IMR-90 (cell line): Measurements from ENCODE around the gene MAZ. TPM values are rescaled to one million over a fixed set of nuclear protein-coding genes. Genes with fewer than 3 reads are reported as not detected.

Source experiments
- ATAC-seq: fragments of 200-7000 bp; cut with Tn5 transposase; 2 replicates; pipeline ENCODE4 v1.9.1; 2020; ENCODE audit warnings: low read depth, mild to moderate bottlenecking, moderate library complexity
- BruUV-seq: library from RNA; stranded (reverse); fragments of 400-500 nt; replicated peaks from 2 replicates; lab custom pipeline; 2021; lab: Mats Ljungman, UMichigan
- CTCF ChIA-PET: fragments of 300-600 bp; formaldehyde crosslinking; extraction: SDS; loops from one replicate; lab custom pipeline; 2021; ENCODE audit warnings: antibody characterized with exemption; lab: Yijun Ruan, JAX
- POLR2A ChIA-PET: fragments of 300-600 bp; sonication (Branson Sonifier 250); formaldehyde crosslinking; loops from one replicate; lab custom pipeline; 2022; ENCODE audit warnings: antibody characterized with exemption; ENCODE audit not compliant: unreplicated experiment; lab: Charles Lee
- DNase-seq: peaks from one replicate; pipeline ENCODE4 v3.0.0; 2013
- H2AFZ ChIP-seq: replicated peaks from 2 replicates; pipeline ENCODE3; 2013; ENCODE audit warnings: low read length, mild to moderate bottlenecking; ENCODE audit not compliant: poor library complexity
- H2AK5ac ChIP-seq: 2 replicates; pipeline ENCODE4 v1.6.1; 2013; ENCODE audit warnings: low read depth, low read length, inconsistent platforms
- H2AK9ac ChIP-seq: replicated peaks from 2 replicates; pipeline ENCODE3; 2013; ENCODE audit warnings: mild to moderate bottlenecking, low read depth, low read length, moderate library complexity; ENCODE audit not compliant: poor library complexity
- H2BK120ac ChIP-seq: 2 replicates; pipeline ENCODE4 v1.6.1; 2013; ENCODE audit warnings: low read depth, low read length, inconsistent platforms
- H2BK15ac ChIP-seq: 3 replicates; pipeline ENCODE4 v1.6.1; 2013; ENCODE audit warnings: low read depth, low read length, inconsistent platforms
- H2BK20ac ChIP-seq: 2 replicates; pipeline ENCODE4 v1.6.1; 2013; ENCODE audit warnings: low read depth, mild to moderate bottlenecking, inconsistent platforms, low read length, moderate library complexity
- H2BK5ac ChIP-seq: 2 replicates; pipeline ENCODE4 v1.6.1; 2013; ENCODE audit warnings: mild to moderate bottlenecking, low read depth, low read length, inconsistent platforms; ENCODE audit not compliant: poor library complexity, severe bottlenecking
- H3K14ac ChIP-seq: replicated peaks from 2 replicates; pipeline ENCODE4 v1.6.1; 2013; ENCODE audit warnings: low read depth, low read length, inconsistent platforms
- H3K18ac ChIP-seq: 2 replicates; pipeline ENCODE4 v1.6.1; 2013; ENCODE audit warnings: low read depth, low read length, control low read depth
- H3K23ac ChIP-seq: 2 replicates; pipeline ENCODE4 v1.6.1; 2013; ENCODE audit warnings: low read depth, low read length, inconsistent platforms
- H3K27ac ChIP-seq: 2 replicates; pipeline ENCODE4 v1.5.1; 2013; ENCODE audit warnings: mild to moderate bottlenecking, control low read depth, low read length; ENCODE audit not compliant: insufficient read depth
- H3K27me3 ChIP-seq: 2 replicates; pipeline ENCODE4 v1.6.1; 2013; ENCODE audit warnings: low read length; ENCODE audit not compliant: control insufficient read depth, insufficient read depth
- H3K36me3 ChIP-seq: 2 replicates; pipeline ENCODE4 v1.6.1; 2013; ENCODE audit warnings: low read length, mixed read lengths; ENCODE audit not compliant: control insufficient read depth, insufficient read depth
- H3K4ac ChIP-seq: 2 replicates; pipeline ENCODE4 v1.6.1; 2013; ENCODE audit warnings: low read depth, low read length, inconsistent platforms
- H3K4me1 ChIP-seq: 2 replicates; pipeline ENCODE4 v1.6.1; 2013; ENCODE audit warnings: low read length, mixed read lengths; ENCODE audit not compliant: control insufficient read depth, insufficient read depth
- H3K4me2 ChIP-seq: 2 replicates; pipeline ENCODE4 v1.6.1; 2013; ENCODE audit warnings: low read depth, mild to moderate bottlenecking, control low read depth, low read length, moderate library complexity
- H3K4me3 ChIP-seq: 2 replicates; pipeline ENCODE4 v1.5.1; 2013; ENCODE audit warnings: low read depth, mild to moderate bottlenecking, control low read depth, low read length, moderate library complexity; ENCODE audit not compliant: insufficient read depth
- H3K56ac ChIP-seq: 2 replicates; pipeline ENCODE4 v1.6.1; 2013; ENCODE audit warnings: low read length, inconsistent platforms; ENCODE audit not compliant: insufficient read depth; ENCODE audit errors: extremely low read depth
- H3K79me1 ChIP-seq, 2 experiments: 2 replicates each; pipeline ENCODE4 v1.6.1; 2013; ENCODE audit warnings: low read length in 2 of 2, inconsistent platforms in 1 of 2, low read depth in 1 of 2
- H3K9ac ChIP-seq: 2 replicates; pipeline ENCODE4 v1.6.1; 2013; ENCODE audit warnings: low read depth, low read length, control low read depth
- H3K9me1 ChIP-seq: 2 replicates; pipeline ENCODE4 v1.6.1; 2013; ENCODE audit warnings: low read length, inconsistent platforms; ENCODE audit not compliant: insufficient read depth
- H3K9me3 ChIP-seq: 2 replicates; pipeline ENCODE4 v1.6.1; 2013; ENCODE audit warnings: low read length; ENCODE audit not compliant: control insufficient read depth, insufficient read depth
- H4K20me1 ChIP-seq: 2 replicates; pipeline ENCODE4 v1.6.1; 2013; ENCODE audit warnings: low read length, inconsistent platforms; ENCODE audit not compliant: insufficient read depth
- H4K5ac ChIP-seq: 2 replicates; pipeline ENCODE4 v1.6.1; 2013; ENCODE audit warnings: mild to moderate bottlenecking, low read depth, low read length, control low read depth
- H4K8ac ChIP-seq, 2 experiments: 2 replicates each; pipeline ENCODE4 v1.6.1; 2013; ENCODE audit warnings: low read depth in 2 of 2, low read length in 2 of 2, control low read depth in 1 of 2, inconsistent platforms in 1 of 2
- H4K91ac ChIP-seq: 2 replicates; pipeline ENCODE4 v1.6.1; 2013; ENCODE audit warnings: low read depth, low read length, inconsistent platforms; ENCODE audit not compliant: insufficient read depth
- BHLHE40 ChIP-seq: fragments of 150-350 bp; IDR thresholded peaks from 2 replicates; pipeline ENCODE4 v1.6.1; 2016; ENCODE audit warnings: mild to moderate bottlenecking, low read depth, low read length
- CEBPB ChIP-seq: IDR thresholded peaks from 2 replicates; pipeline ENCODE4 v1.6.1; 2012; ENCODE audit warnings: low read depth, low read length, improper control_type of control experiment
- CHD1 ChIP-seq: IDR thresholded peaks from 2 replicates; pipeline ENCODE4 v1.6.1; 2012; ENCODE audit warnings: low read depth, low read length, improper control_type of control experiment
- CTCF ChIP-seq: conservative IDR thresholded peaks from 2 replicates; pipeline ENCODE4 v1.5.1; 2012; ENCODE audit warnings: mild to moderate bottlenecking, low read depth, low read length, improper control_type of control experiment
- ELK1 ChIP-seq: fragments of 150-350 bp; IDR thresholded peaks from 2 replicates; pipeline ENCODE4 v1.6.1; 2016; ENCODE audit warnings: low read depth, mild to moderate bottlenecking, low read length, moderate library complexity, borderline replicate concordance
- FOS ChIP-seq: fragments of 150-350 bp; IDR thresholded peaks from 2 replicates; pipeline ENCODE4 v1.6.1; 2016; ENCODE audit warnings: low read depth, low read length
- MAZ ChIP-seq: IDR thresholded peaks from 2 replicates; pipeline ENCODE4 v1.6.1; 2012; ENCODE audit warnings: low read depth, mild to moderate bottlenecking, low read length, improper control_type of control experiment, moderate library complexity, borderline replicate concordance
- POLR2A ChIP-seq: IDR thresholded peaks from 2 replicates; pipeline ENCODE4 v1.6.1; 2012; ENCODE audit warnings: mild to moderate bottlenecking, low read depth, low read length
- RAD21 ChIP-seq: IDR thresholded peaks from 2 replicates; pipeline ENCODE4 v1.6.1; 2012; ENCODE audit warnings: low read length, improper control_type of control experiment
- RCOR1 ChIP-seq: IDR thresholded peaks from 2 replicates; pipeline ENCODE4 v1.6.1; 2012; ENCODE audit warnings: mild to moderate bottlenecking, low read length, improper control_type of control experiment; ENCODE audit not compliant: insufficient replicate concordance
- RFX5 ChIP-seq: IDR thresholded peaks from 2 replicates; pipeline ENCODE4 v1.8.0; 2012; ENCODE audit warnings: low read depth, mild to moderate bottlenecking, low read length, moderate library complexity
- SMC3 ChIP-seq: fragments of 150-350 bp; IDR thresholded peaks from 2 replicates; pipeline ENCODE4 v1.6.1; 2016; ENCODE audit warnings: low read depth, mild to moderate bottlenecking, antibody characterized with exemption, low read length, moderate library complexity
- USF2 ChIP-seq: fragments of 150-350 bp; IDR thresholded peaks from 2 replicates; pipeline ENCODE4 v1.6.1; 2017; ENCODE audit warnings: mild to moderate bottlenecking, antibody characterized with exemption, low read length, low read depth
- WGBS, 2 experiments: methylation state at CpG; one replicate each; pipeline versions ENCODE4 v1.1.5 to v1.1.7; 2013; ENCODE audit warnings: missing lambda C conversion rate in 2 of 2; ENCODE audit not compliant: insufficient read length in 1 of 2; ENCODE audit errors: extremely low coverage in 2 of 2; 5-methylcytosine and 5-hydroxymethylcytosine counted together
- dilution Hi-C: fragments of 300-500 bp; cut with HindIII; formaldehyde crosslinking; loops from one replicate; pipeline ENCODE4 v1.14.3; 2018; ENCODE audit warnings: low sequenced_read_pairs; ENCODE audit not compliant: unreplicated experiment
- in situ Hi-C: fragments of 300-500 bp; cut with MboI; formaldehyde crosslinking; loops from 3 replicates; pipeline ENCODE4 v1.14.3; 2019; ENCODE audit warnings: low sequenced_read_pairs, inconsistent platforms, mixed read lengths
- intact Hi-C: fragments of 100-400 bp; cut with micrococcal nuclease; formaldehyde crosslinking; loops from 2 replicates; pipeline ENCODE4 v1.10.0; 2022
- polyA plus RNA-seq, 3 experiments: library from polyadenylated mRNA; depleted of rRNA; stranded (reverse); fragments of >200 nt; gene quantifications; 2 replicates each; pipeline ENCODE4 v1.2.3, GENCODE V29; 2012; ENCODE audit warnings: low replicate concordance in 1 of 3
- total RNA-seq: library from RNA; depleted of rRNA; stranded (reverse); fragments of >200 nt; gene quantifications from 2 replicates; pipeline ENCODE4 v1.2.3, GENCODE V29; 2012

Gene MAZ
- total and polyA plus RNA-seq, 2 of the 4 experiments (the other 2 are of a cell fraction): 113 to 138 TPM

- peak overlapping the region; percentile 98 for H2BK120ac ChIP-seq
- peak overlapping the region; percentile 100 for H3K23ac ChIP-seq
- H2AFZ ChIP-seq: peak overlapping the region; percentile 84
- peaks cover 35% of the 10 kb centered on the region for H3K4me1 ChIP-seq
- no peaks in the 10 kb centered on the region for H3K9me3 ChIP-seq
- in situ Hi-C loops: no loop called here
- peak overlapping the region; percentile 98 for H2AK9ac ChIP-seq
- ATAC-seq: peak; percentile 64
- peaks cover 2% of the 10 kb centered on the region; the same call in 1 of the 2 replicates for H3K36me3 ChIP-seq
- BruUV-seq: no TSS peak
- H2BK15ac ChIP-seq: peak overlapping the region; percentile 92; the same call in 2 of the 3 replicates
- peaks cover 32% of the 10 kb centered on the region for H3K9me1 ChIP-seq
- peak; percentile 90 for DNase-seq
- WGBS, 2 experiments: 34% methylated on average over 5 of the region's 10 CpGs; no CpG with 5 or more reads in 1 of the 2 experiments
- H3K27ac ChIP-seq: peak overlapping the region; percentile 95
- H4K8ac ChIP-seq: peak overlapping the region; percentile 42 to 95
- peaks cover 29% of the 10 kb centered on the region for H4K20me1 ChIP-seq
- H3K79me1 ChIP-seq: peaks cover 31 to 79% of the 10 kb centered on the region in 2 experiments
- dilution Hi-C loops: no loop called here
- CTCF ChIA-PET: interaction anchor here (3.1 kb wide), 1 partner anchor 23 kb away, joined by 10 read pairs; no protein-coding TSS in a partner anchor
- H3K56ac ChIP-seq: peak overlapping the region; percentile 88
- peak overlapping the region; percentile 93 for H3K18ac ChIP-seq
- H2BK20ac ChIP-seq: peak overlapping the region; percentile 99
- H3K9ac ChIP-seq: peak overlapping the region; percentile 28
- peak overlapping the region; percentile 100 for H3K4ac ChIP-seq
- H3K27me3 ChIP-seq: no peaks in the 10 kb centered on the region
- H2BK5ac ChIP-seq: peak overlapping the region; percentile 98
- H3K4me2 ChIP-seq: peak overlapping the region; percentile 77
- POLR2A ChIA-PET: interaction anchor here (0.6 kb wide), 1 partner anchor 1002 kb away, joined by 6 read pairs; the partner anchor contains the start of gene ATXN2L
- peak overlapping the region; percentile 97 for H4K91ac ChIP-seq
- peak overlapping the region; percentile 93 for H4K5ac ChIP-seq
- intact Hi-C loops: no loop called here
- H3K4me3 ChIP-seq: no peak overlapping the region; the same call in 1 of the 2 replicates
- peak overlapping the region; percentile 96 for H3K14ac ChIP-seq
- H2AK5ac ChIP-seq: peak overlapping the region; percentile 100
- TF ChIP-seq RAD21 (no peak), RFX5 (no peak), FOS (peak; percentile 94), USF2 (peak; percentile 28; the same call in 1 of the 2 replicates), CHD1 (no peak), ELK1 (no peak), SMC3 (no peak; the same call in 1 of the 2 replicates), BHLHE40 (no peak), RCOR1 (peak; percentile 38), POLR2A (no peak), MAZ (peak; percentile 72), CTCF (no peak), CEBPB (no peak)
Observed at GRCh38 chr16:29825145-29826044, 19.1 kb downstream of the MAZ start.
